Stimulated activated naive CD8-positive, alpha-beta T cell treated with anti-CD3 and anti-CD28 coated beads, Interleukin-15, Interleukin-2, amounts not matched to agents 100 ng/mL and 50 ng/mL, for 24 hours (primary cell): ENCODE data around the gene MYOG.

Source experiments
- H3K27ac Mint-ChIP-seq: one replicate; pipeline ENCODE4 v1.8.0; 2021; ENCODE audit warnings: mild to moderate bottlenecking, mixed read lengths
- H3K27me3 Mint-ChIP-seq: one replicate; pipeline ENCODE4 v1.8.0; 2021; ENCODE audit warnings: mixed read lengths
- H3K36me3 Mint-ChIP-seq: one replicate; pipeline ENCODE4 v1.8.0; 2021; ENCODE audit warnings: low read depth, mixed read lengths
- H3K4me1 Mint-ChIP-seq: one replicate; pipeline ENCODE4 v1.8.0; 2021; ENCODE audit warnings: low read depth, mixed read lengths
- H3K4me3 Mint-ChIP-seq: one replicate; pipeline ENCODE4 v1.8.0; 2021; ENCODE audit warnings: mild to moderate bottlenecking, mixed read lengths
- H3K9me3 Mint-ChIP-seq: one replicate; pipeline ENCODE4 v1.8.0; 2021; ENCODE audit warnings: mixed read lengths

The MYOG gene

GRCh38 chr1:203124011-203124410, 38.2 kb upstream of the MYOG start:
- no peak overlapping the region for H3K4me3 Mint-ChIP-seq
- no peak overlapping the region for H3K27ac Mint-ChIP-seq
- peaks cover 68% of the 10 kb centered on the region for H3K27me3 Mint-ChIP-seq
- H3K4me1 Mint-ChIP-seq = peaks cover 7% of the 10 kb centered on the region
- H3K36me3 Mint-ChIP-seq = no peaks in the 10 kb centered on the region
- no peaks in the 10 kb centered on the region for H3K9me3 Mint-ChIP-seq

GRCh38 chr1:203122159-203122558, 36.3 kb upstream of the MYOG start:
- Mint-ChIP-seq H3K4me1 (peaks cover 5% of the 10 kb centered on the region), H3K27me3 (peaks cover 65% of the 10 kb centered on the region), H3K9me3 (no peaks in the 10 kb centered on the region), H3K4me3 (no peak overlapping the region), H3K27ac (no peak overlapping the region), H3K36me3 (no peaks in the 10 kb centered on the region)

- Mint-ChIP-seq H3K27ac (no peak overlapping the region), H3K4me1 (no peaks in the 10 kb centered on the region), H3K4me3 (no peak overlapping the region), H3K9me3 (no peaks in the 10 kb centered on the region), H3K36me3 (no peaks in the 10 kb centered on the region), H3K27me3 (peaks cover 63% of the 10 kb centered on the region)
Measured at GRCh38 chr1:203121186-203122015, 35.6 kb upstream of the MYOG start.

- no peaks in the 10 kb centered on the region for H3K4me1 Mint-ChIP-seq
- no peaks in the 10 kb centered on the region for H3K36me3 Mint-ChIP-seq
- H3K27ac Mint-ChIP-seq = no peak overlapping the region
- no peaks in the 10 kb centered on the region for H3K9me3 Mint-ChIP-seq
- no peak overlapping the region for H3K4me3 Mint-ChIP-seq
- H3K27me3 Mint-ChIP-seq = peaks cover 62% of the 10 kb centered on the region
Measured at GRCh38 chr1:203120325-203121153, 34.7 kb upstream of the MYOG start.

GRCh38 chr1:203117611-203118575, 32.1 kb upstream of the MYOG start:
- H3K4me3 Mint-ChIP-seq = no peak overlapping the region
- no peak overlapping the region for H3K27ac Mint-ChIP-seq
- H3K4me1 Mint-ChIP-seq = no peaks in the 10 kb centered on the region
- peaks cover 51% of the 10 kb centered on the region for H3K27me3 Mint-ChIP-seq
- H3K9me3 Mint-ChIP-seq = no peaks in the 10 kb centered on the region
- no peaks in the 10 kb centered on the region for H3K36me3 Mint-ChIP-seq

GRCh38 chr1:203116091-203116820, 30.4 kb upstream of the MYOG start:
- Mint-ChIP-seq H3K4me1 (no peaks in the 10 kb centered on the region), H3K27me3 (peaks cover 42% of the 10 kb centered on the region), H3K9me3 (no peaks in the 10 kb centered on the region), H3K4me3 (no peak overlapping the region), H3K36me3 (no peaks in the 10 kb centered on the region), H3K27ac (no peak overlapping the region)

GRCh38 chr1:203114202-203114601, 28.4 kb upstream of the MYOG start:
- Mint-ChIP-seq H3K36me3 (no peaks in the 10 kb centered on the region), H3K4me1 (no peaks in the 10 kb centered on the region), H3K9me3 (no peaks in the 10 kb centered on the region), H3K27ac (no peak overlapping the region), H3K27me3 (peaks cover 39% of the 10 kb centered on the region), H3K4me3 (no peak overlapping the region)

- Mint-ChIP-seq H3K27ac (no peak overlapping the region), H3K9me3 (no peaks in the 10 kb centered on the region), H3K36me3 (no peaks in the 10 kb centered on the region), H3K4me3 (no peak overlapping the region), H3K27me3 (peaks cover 43% of the 10 kb centered on the region), H3K4me1 (no peaks in the 10 kb centered on the region)
Measured at GRCh38 chr1:203113308-203113707, 27.5 kb upstream of the MYOG start.

- H3K27ac Mint-ChIP-seq = no peak overlapping the region
- peaks cover 44% of the 10 kb centered on the region for H3K27me3 Mint-ChIP-seq
- no peak overlapping the region for H3K4me3 Mint-ChIP-seq
- H3K4me1 Mint-ChIP-seq = no peaks in the 10 kb centered on the region
- no peaks in the 10 kb centered on the region for H3K9me3 Mint-ChIP-seq
- no peaks in the 10 kb centered on the region for H3K36me3 Mint-ChIP-seq
Measured at GRCh38 chr1:203112475-203112874, 26.7 kb upstream of the MYOG start.

- H3K27me3 Mint-ChIP-seq = peaks cover 47% of the 10 kb centered on the region
- H3K4me3 Mint-ChIP-seq = no peak overlapping the region
- no peaks in the 10 kb centered on the region for H3K36me3 Mint-ChIP-seq
- no peaks in the 10 kb centered on the region for H3K4me1 Mint-ChIP-seq
- no peaks in the 10 kb centered on the region for H3K9me3 Mint-ChIP-seq
- no peak overlapping the region for H3K27ac Mint-ChIP-seq
Measured at GRCh38 chr1:203104789-203105390, 19.1 kb upstream of the MYOG start.

- H3K4me1 Mint-ChIP-seq = no peaks in the 10 kb centered on the region
- no peak overlapping the region for H3K27ac Mint-ChIP-seq
- H3K36me3 Mint-ChIP-seq = no peaks in the 10 kb centered on the region
- H3K27me3 Mint-ChIP-seq = peaks cover 39% of the 10 kb centered on the region
- no peak overlapping the region for H3K4me3 Mint-ChIP-seq
- no peaks in the 10 kb centered on the region for H3K9me3 Mint-ChIP-seq
Measured at GRCh38 chr1:203103829-203104495, 18.1 kb upstream of the MYOG start.

GRCh38 chr1:203103216-203103615, 17.4 kb upstream of the MYOG start:
- H3K36me3 Mint-ChIP-seq = no peaks in the 10 kb centered on the region
- no peaks in the 10 kb centered on the region for H3K9me3 Mint-ChIP-seq
- H3K27me3 Mint-ChIP-seq = peaks cover 33% of the 10 kb centered on the region

GRCh38 chr1:203101813-203102634, 16.2 kb upstream of the MYOG start:
- Mint-ChIP-seq H3K9me3 (peaks cover 1% of the 10 kb centered on the region), H3K36me3 (no peaks in the 10 kb centered on the region)

More at GRCh38 chr1:203103216-203103615, 17.4 kb upstream of the MYOG start:
- H3K4me1 Mint-ChIP-seq = no peaks in the 10 kb centered on the region
- H3K4me3 Mint-ChIP-seq = no peak overlapping the region
- no peak overlapping the region for H3K27ac Mint-ChIP-seq

More at GRCh38 chr1:203101813-203102634, 16.2 kb upstream of the MYOG start:
- H3K27me3 Mint-ChIP-seq = peaks cover 21% of the 10 kb centered on the region
- H3K4me3 Mint-ChIP-seq = no peak overlapping the region
- no peak overlapping the region for H3K27ac Mint-ChIP-seq
- H3K4me1 Mint-ChIP-seq = no peaks in the 10 kb centered on the region
